Small intestine (tissue), 7 donors: ENCODE data around the gene TAL1. TPM values are rescaled to one million over a fixed set of nuclear protein-coding genes. Genes with fewer than 3 reads are reported as not detected.

Experiments used
- DNase-seq, 2 donors: peaks; one replicate each; pipeline versions ENCODE4 v3.0.0 to v3.0.0-alpha.2; 2013
- FAIRE-seq: peaks from 2 replicates; lab custom pipeline; 2012; peaks lifted over from hg19 to GRCh38; lab: Jason Lieb, UNC
- H3K27ac ChIP-seq, 3 donors: one replicate each; pipeline ENCODE4 v1.5.1; 2013; ENCODE audit warnings: low read length in 2 of 3, mild to moderate bottlenecking in 2 of 3, control low read depth in 1 of 3, inconsistent platforms in 1 of 3, low read depth in 1 of 3, moderate library complexity in 1 of 3
- H3K27me3 ChIP-seq, 3 donors: one replicate each; pipeline ENCODE4 v1.6.1; 2013; ENCODE audit warnings: low read length in 3 of 3, inconsistent platforms in 1 of 3; ENCODE audit not compliant: control insufficient read depth in 3 of 3, insufficient read depth in 3 of 3
- H3K36me3 ChIP-seq, 3 donors: one replicate each; pipeline ENCODE4 v1.6.1; 2013; ENCODE audit warnings: low read length in 3 of 3, inconsistent platforms in 1 of 3, low read depth in 1 of 3, mild to moderate bottlenecking in 1 of 3, moderate library complexity in 1 of 3; ENCODE audit not compliant: control insufficient read depth in 3 of 3, insufficient read depth in 2 of 3
- H3K4me1 ChIP-seq, 3 donors: one replicate each; pipeline ENCODE4 v1.6.1; 2013; ENCODE audit warnings: low read length in 2 of 3, inconsistent platforms in 1 of 3, low read depth in 1 of 3, mild to moderate bottlenecking in 1 of 3, moderate library complexity in 1 of 3; ENCODE audit not compliant: control insufficient read depth in 3 of 3, insufficient read depth in 2 of 3
- H3K4me3 ChIP-seq, 3 donors: one replicate each; pipeline ENCODE4 v1.5.1; 2013; ENCODE audit warnings: low read length in 3 of 3, control low read depth in 1 of 3, inconsistent platforms in 1 of 3, low read depth in 1 of 3, mild to moderate bottlenecking in 1 of 3, moderate library complexity in 1 of 3
- H3K9me3 ChIP-seq, 2 donors: one replicate each; pipeline ENCODE4 v1.6.1; 2013; ENCODE audit warnings: low read depth in 1 of 2, low read length in 1 of 2; ENCODE audit not compliant: control insufficient read depth in 2 of 2, insufficient read depth in 1 of 2
- WGBS, 3 donors: extraction: QIAGEN DNeasy Blood & Tissue Kit; methylation state at CpG; one replicate each; pipeline ENCODE4 v1.1.7; 2013; 5-methylcytosine and 5-hydroxymethylcytosine counted together
- polyA plus RNA-seq, 4 donors: library from polyadenylated mRNA; stranded (reverse) in 3 of 4; unstranded in 1 of 4; fragments of 200-250 nt in 3 of 4; fragments of 120-200 nt in 1 of 4; gene quantifications; one replicate each; pipeline versions ENCODE4 v1.2.1 to v1.2.3, GENCODE V29; 2013
- donor health status: healthy with polysubstance abuse.
- donor health status: control.
- donor health status: control.
- donor health status: Bipolar disorder and iron deficiency.
- donor health status: healthy.

TAL1 gene
- polyA plus RNA-seq, 4 donors: 0.27 to 4.7 (median 0.92) TPM

DNA sequence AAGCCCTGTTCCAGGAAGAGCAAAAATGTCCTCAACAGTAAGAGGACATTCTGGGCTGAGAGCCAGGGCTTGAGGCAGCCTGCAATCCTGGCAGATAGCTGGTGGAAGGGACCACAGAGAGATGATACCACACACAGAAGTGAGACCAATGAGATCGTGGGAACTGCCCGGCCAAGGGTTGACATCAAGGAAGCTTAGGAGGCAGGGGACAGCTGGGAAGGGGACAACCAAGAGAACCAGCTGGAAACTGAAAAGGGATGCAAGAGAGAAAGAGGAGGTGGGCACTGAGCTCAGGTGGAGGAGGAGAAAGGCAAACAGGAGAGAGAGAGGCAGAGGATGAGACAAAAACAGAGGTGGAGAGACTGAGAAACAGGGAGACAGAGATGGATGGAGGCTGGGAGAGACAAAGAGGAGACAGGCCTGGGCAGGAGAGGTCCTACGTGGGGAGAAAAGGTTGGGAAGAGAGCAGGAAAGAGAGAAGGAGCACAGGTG, 51.4 kb downstream of the TAL1 start:
- Histone ChIP-seq H3K36me3 (peaks cover 0 to 4% (median 0%) of the 10 kb centered on the region in 3 donors), H3K27me3 (peaks cover 0 to 6% (median 0%) of the 10 kb centered on the region in 3 donors), H3K4me1 (peaks cover 0 to 36% (median 0%) of the 10 kb centered on the region in 3 donors), H3K9me3 (peaks cover 0 to under 1% of the 10 kb centered on the region in 2 donors), H3K4me3 (no peak overlapping the region), H3K27ac (peak overlapping the region in 1 of 3 donors; percentile 67)
- WGBS, 3 donors: 29 to 44% (median 41%) methylated on average over 3 of the region's 3 CpGs
- FAIRE-seq (no peak), DNase-seq (no peak)

- no peak overlapping the region for H3K4me3 ChIP-seq
- WGBS, 3 donors: 14 to 48% (median 43%) methylated on average over 3 of the region's 3 CpGs
- no peak for DNase-seq
These were observed 51.9 kb downstream of the TAL1 start for GRCh38 chr1:47179988-47180563.

GRCh38 chr1:47179017-47179987, 52.7 kb downstream of the TAL1 start:
- Histone ChIP-seq H3K9me3 (no peaks in the 10 kb centered on the region), H3K36me3 (peaks cover 0 to 4% (median 0%) of the 10 kb centered on the region in 3 donors), H3K4me3 (peak overlapping the region in 2 of 3 donors; percentile 19 to 49), H3K4me1 (peaks cover 0 to 36% (median 0%) of the 10 kb centered on the region in 3 donors), H3K27ac (peak overlapping the region in 2 of 3 donors; percentile 42 to 62), H3K27me3 (peaks cover 0 to 6% (median 0%) of the 10 kb centered on the region in 3 donors)
- WGBS, 3 donors: 2 to 6% (median 4%) methylated on average over 28 to 30 of the region's 30 CpGs
- FAIRE-seq: no peak
- DNase-seq: peak; percentile 85 to 97

More at GRCh38 chr1:47179988-47180563, 51.9 kb downstream of the TAL1 start:
- H3K27ac ChIP-seq: peak overlapping the region in 1 of 3 donors; percentile 67
- H3K27me3 ChIP-seq: peaks cover 0 to 6% (median 0%) of the 10 kb centered on the region in 3 donors
- H3K4me1 ChIP-seq: peaks cover 0 to 36% (median 0%) of the 10 kb centered on the region in 3 donors
- H3K36me3 ChIP-seq: peaks cover 0 to 4% (median 0%) of the 10 kb centered on the region in 3 donors
- FAIRE-seq: no peak
- no peaks in the 10 kb centered on the region for H3K9me3 ChIP-seq

DNA sequence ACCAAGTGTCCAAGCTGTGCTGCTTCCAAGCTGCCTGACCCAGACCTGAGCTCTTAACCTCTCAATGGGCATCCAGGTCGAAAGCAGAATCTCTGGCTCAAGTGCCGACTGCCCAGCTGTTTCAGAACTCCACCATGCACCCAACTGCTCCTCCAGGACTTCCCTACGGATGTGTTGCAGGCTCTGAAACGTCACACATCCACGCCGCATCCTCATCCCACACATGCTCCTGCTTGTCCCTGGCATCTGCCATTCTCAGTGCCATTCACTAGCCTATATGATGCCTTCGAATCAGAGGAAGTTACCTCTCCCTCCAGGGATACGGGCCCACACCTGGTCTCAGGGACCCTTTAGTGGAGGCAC, 53.4 kb downstream of the TAL1 start:
- peak overlapping the region in 1 of 3 donors; percentile 42 for H3K27ac ChIP-seq
- FAIRE-seq (no peak), DNase-seq (peak in 1 of 2 donors; percentile 35)
- H3K4me1 ChIP-seq: peaks cover 0 to 36% (median 0%) of the 10 kb centered on the region in 3 donors
- H3K4me3 ChIP-seq: peak overlapping the region in 1 of 3 donors; percentile 49
- 75 to 78% (median 77%) methylated on average over 8 of the region's 8 CpGs for WGBS, 3 donors
- peaks cover 0 to 4% (median 0%) of the 10 kb centered on the region in 3 donors for H3K27me3 ChIP-seq
- no peaks in the 10 kb centered on the region for H3K9me3 ChIP-seq
- H3K36me3 ChIP-seq: peaks cover 0 to 1% (median 0%) of the 10 kb centered on the region in 3 donors

- no peak overlapping the region for H3K4me3 ChIP-seq
- FAIRE-seq (no peak), DNase-seq (no peak)
- no peaks in the 10 kb centered on the region for H3K9me3 ChIP-seq
- H3K4me1 ChIP-seq: peaks cover 0 to 36% (median 0%) of the 10 kb centered on the region in 3 donors
- H3K27ac ChIP-seq: no peak overlapping the region
- 77 to 85% (median 79%) methylated on average over 6 of the region's 6 CpGs for WGBS, 3 donors
- no peaks in the 10 kb centered on the region for H3K36me3 ChIP-seq
- H3K27me3 ChIP-seq: peaks cover 0 to 4% (median 0%) of the 10 kb centered on the region in 3 donors
These were observed 54.0 kb downstream of the TAL1 start for GRCh38 chr1:47178020-47178419.

DNA sequence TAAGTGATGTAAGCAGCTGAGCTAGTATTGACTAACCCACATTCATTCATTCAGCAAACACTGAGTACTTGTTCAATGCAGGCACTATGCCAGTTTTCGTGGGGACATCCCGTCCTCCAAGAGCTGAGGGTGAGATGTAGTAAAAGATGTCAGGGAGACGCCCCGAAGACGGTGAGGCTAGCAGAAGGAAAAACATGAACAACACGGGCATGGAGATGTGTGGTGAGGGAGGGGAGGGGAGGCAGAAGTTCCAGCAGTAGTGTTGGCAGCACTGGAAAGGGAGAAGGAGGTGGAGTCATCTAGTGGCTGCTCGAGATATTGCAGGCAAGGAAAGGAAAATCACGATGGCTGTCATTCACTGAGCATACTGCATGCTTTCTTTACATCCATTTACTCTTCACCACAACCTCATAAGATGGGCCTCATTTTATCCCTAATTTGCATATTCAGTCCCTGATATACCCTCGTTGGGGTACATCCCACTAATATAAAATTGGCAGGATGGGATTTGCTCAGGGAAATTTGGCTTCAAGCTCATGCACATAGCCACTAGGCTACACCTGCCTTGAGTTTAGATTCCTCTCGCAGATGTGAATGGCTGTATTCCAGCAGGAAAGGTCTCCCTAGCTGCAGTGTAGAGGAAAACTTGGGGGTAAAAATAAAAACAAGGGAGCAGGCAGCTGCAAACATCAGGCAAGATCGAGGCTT, 56.6 kb downstream of the TAL1 start:
- Histone ChIP-seq H3K27ac (no peak overlapping the region), H3K36me3 (no peaks in the 10 kb centered on the region), H3K4me1 (peaks cover 0 to 18% (median 0%) of the 10 kb centered on the region in 3 donors), H3K27me3 (no peaks in the 10 kb centered on the region), H3K9me3 (no peaks in the 10 kb centered on the region), H3K4me3 (no peak overlapping the region)
- 9 to 16% (median 14%) methylated on average over 11 of the region's 11 CpGs for WGBS, 3 donors
- FAIRE-seq (no peak), DNase-seq (peak; percentile 59 to 75)

DNA sequence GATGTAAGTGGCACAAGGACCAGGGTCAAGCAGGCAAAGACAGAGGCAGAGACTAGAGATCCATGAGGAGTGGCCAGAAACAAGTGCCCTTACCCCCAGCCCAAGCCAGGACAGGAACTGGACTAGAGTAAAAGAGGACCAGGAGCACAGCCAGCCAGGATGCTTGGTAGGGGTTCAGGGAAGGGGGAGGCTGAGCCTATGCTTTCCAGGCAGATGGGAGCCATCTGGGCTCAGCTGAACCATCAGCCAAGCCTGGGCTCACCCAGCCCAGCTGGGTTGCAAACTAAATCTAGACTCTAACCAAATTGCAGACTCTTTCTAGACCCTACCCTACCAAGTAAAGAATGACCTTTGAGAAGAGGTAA, 57.4 kb downstream of the TAL1 start:
- FAIRE-seq (no peak), DNase-seq (no peak)
- H3K9me3 ChIP-seq: no peaks in the 10 kb centered on the region

DNA sequence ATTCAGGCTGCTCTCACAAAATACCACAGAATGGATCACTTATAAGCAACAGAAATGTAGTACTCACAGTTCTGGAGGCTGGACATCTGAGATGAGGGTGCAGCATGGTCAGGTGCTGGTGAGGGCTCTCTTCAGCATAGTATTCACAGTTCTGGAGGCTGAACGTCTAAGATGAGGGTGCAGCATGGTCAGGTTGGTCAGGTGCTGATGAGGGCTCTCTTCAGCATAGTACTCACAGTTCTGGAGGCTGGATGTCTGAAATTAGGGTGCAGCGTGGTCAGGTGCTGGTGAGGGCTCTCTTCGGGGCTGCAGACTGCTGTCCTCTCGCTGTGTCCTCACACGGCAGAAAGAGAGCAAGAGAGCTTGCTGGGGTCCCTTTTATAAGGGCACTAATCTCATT, 59.2 kb downstream of the TAL1 start:
- Histone ChIP-seq H3K4me3 (no peak overlapping the region), H3K9me3 (no peaks in the 10 kb centered on the region), H3K36me3 (no peaks in the 10 kb centered on the region), H3K27ac (no peak overlapping the region), H3K27me3 (no peaks in the 10 kb centered on the region), H3K4me1 (no peaks in the 10 kb centered on the region)
- 85 to 94% (median 86%) methylated on average over 5 of the region's 5 CpGs for WGBS, 3 donors
- FAIRE-seq (no peak), DNase-seq (no peak)

More for the DNA sequence above, 57.4 kb downstream of the TAL1 start:
- H3K4me1 ChIP-seq: peaks cover 0 to 10% (median 0%) of the 10 kb centered on the region in 3 donors
- no peak overlapping the region for H3K4me3 ChIP-seq
- H3K27ac ChIP-seq: no peak overlapping the region
- no peaks in the 10 kb centered on the region for H3K27me3 ChIP-seq
- no peaks in the 10 kb centered on the region for H3K36me3 ChIP-seq
